ENCODE data around the gene CNFN. TPM values are rescaled to one million over a fixed set of nuclear protein-coding genes. Genes with fewer than 3 reads are reported as not detected.

Gene CNFN
- not detected for total RNA-seq

- Mint-ChIP-seq H3K27me3 (peaks cover 20% of the 10 kb centered on the region), H3K4me3 (no peak within 1 kb of the TSS), H3K36me3 (no peaks in the 10 kb centered on the region), H3K27ac (no peak within 1 kb of the TSS), H3K9me3 (no peaks in the 10 kb centered on the region), H3K4me1 (ENCODE audit: low read depth) (peaks cover 4% of the 10 kb centered on the region)
- intact Hi-C loops (cut with micrococcal nuclease) = no loop called here
- CTCF ChIA-PET = no interaction called here
- POLR2A ChIA-PET = no interaction called here
- DNase-seq = no peak
Measured at GRCh38 chr19:42389899-42390298, at the start of gene CNFN. Gene CNFN (minus strand): TSS chr19:42390297. CDS start chr19:42389037, 1,260 bp downstream.

- Mint-ChIP-seq H3K4me1 (ENCODE audit: low read depth) (peaks cover 18% of the 10 kb centered on the region), H3K27ac (no peak overlapping the region), H3K9me3 (no peaks in the 10 kb centered on the region), H3K36me3 (no peaks in the 10 kb centered on the region), H3K4me3 (no peak overlapping the region), H3K27me3 (no peaks in the 10 kb centered on the region)
- ChIA-PET POLR2A (interaction anchor here (0.6 kb wide), 1 partner anchor 1198 kb away, joined by 4 read pairs; no protein-coding TSS in a partner anchor), CTCF (interaction anchor here (0.7 to 2.5 kb wide), 4 partner anchors 12 to 49 kb away, joined by 3 to 11 read pairs (median 6); no protein-coding TSS in a partner anchor)
- intact Hi-C loops (cut with micrococcal nuclease) = no loop called here
- no peak for DNase-seq
Measured at GRCh38 chr19:42436006-42436405, 45.9 kb upstream of the CNFN start.

GRCh38 chr19:42435316-42435715, 45.2 kb upstream of the CNFN start:
- ChIA-PET POLR2A (no interaction called here), CTCF (interaction anchor here (0.6 to 2.5 kb wide), 5 partner anchors 12 to 49 kb away, joined by 3 to 11 read pairs (median 4); no protein-coding TSS in a partner anchor)
- no peaks in the 10 kb centered on the region for H3K9me3 Mint-ChIP-seq
- DNase-seq = no peak
- no peak overlapping the region for H3K27ac Mint-ChIP-seq
- peaks cover 11% of the 10 kb centered on the region for H3K4me1 Mint-ChIP-seq (ENCODE audit: low read depth)
- no peaks in the 10 kb centered on the region for H3K27me3 Mint-ChIP-seq
- H3K36me3 Mint-ChIP-seq = no peaks in the 10 kb centered on the region
- intact Hi-C loops (cut with micrococcal nuclease) = no loop called here
- H3K4me3 Mint-ChIP-seq = no peak overlapping the region

- Mint-ChIP-seq H3K4me3 (no peak overlapping the region), H3K4me1 (ENCODE audit: low read depth) (peaks cover 9% of the 10 kb centered on the region), H3K9me3 (no peaks in the 10 kb centered on the region), H3K36me3 (no peaks in the 10 kb centered on the region), H3K27me3 (no peaks in the 10 kb centered on the region), H3K27ac (peak overlapping the region; percentile 13)
- ChIA-PET POLR2A (no interaction called here), CTCF (interaction anchor here (0.6 to 4.8 kb wide), 15 partner anchors 8 to 325 kb away, joined by 3 to 43 read pairs (median 5); partner anchors contain the start of genes CEACAM1, CXCL17 and POU2F2)
- DNase-seq = peak; percentile 80
- intact Hi-C loops (cut with micrococcal nuclease) = loop anchor here (1.0 kb wide), 1 partner anchor 13 kb away; no protein-coding TSS in a partner anchor
Measured at GRCh38 chr19:42433503-42434260, 43.6 kb upstream of the CNFN start.

- POLR2A ChIA-PET = no interaction called here
- Mint-ChIP-seq H3K4me1 (ENCODE audit: low read depth) (peaks cover 5% of the 10 kb centered on the region), H3K36me3 (no peaks in the 10 kb centered on the region), H3K9me3 (no peaks in the 10 kb centered on the region), H3K27me3 (no peaks in the 10 kb centered on the region), H3K4me3 (no peak overlapping the region), H3K27ac (no peak overlapping the region)
- intact Hi-C loops (cut with micrococcal nuclease) = no loop called here
- no peak for DNase-seq
- CTCF ChIA-PET = interaction anchor here (0.9 to 4.8 kb wide), 3 partner anchors 9 to 20 kb away, joined by 3 to 43 read pairs (median 9); no protein-coding TSS in a partner anchor
Measured at GRCh38 chr19:42431486-42431885, 41.4 kb upstream of the CNFN start.

GRCh38 chr19:42428676-42429075, 38.6 kb upstream of the CNFN start:
- no peak for DNase-seq
- intact Hi-C loops (cut with micrococcal nuclease) = no loop called here
- Mint-ChIP-seq H3K4me3 (no peak overlapping the region), H3K4me1 (ENCODE audit: low read depth) (peaks cover 10% of the 10 kb centered on the region), H3K9me3 (no peaks in the 10 kb centered on the region), H3K36me3 (no peaks in the 10 kb centered on the region), H3K27me3 (no peaks in the 10 kb centered on the region), H3K27ac (no peak overlapping the region)
- ChIA-PET POLR2A (no interaction called here), CTCF (interaction anchor here (0.9 to 5.2 kb wide), 4 partner anchors 9 to 21 kb away, joined by 4 to 29 read pairs (median 6); no protein-coding TSS in a partner anchor)

- no peak for DNase-seq
- H3K27me3 Mint-ChIP-seq = no peaks in the 10 kb centered on the region
- no peak within 1 kb of the TSS for H3K4me3 Mint-ChIP-seq
- intact Hi-C loops (cut with micrococcal nuclease) = no loop called here
- POLR2A ChIA-PET = no interaction called here
- no peaks in the 10 kb centered on the region for H3K9me3 Mint-ChIP-seq
- H3K36me3 Mint-ChIP-seq = no peaks in the 10 kb centered on the region
- H3K27ac Mint-ChIP-seq = no peak within 1 kb of the TSS
- CTCF ChIA-PET = interaction anchor here (1.8 to 5.2 kb wide), 3 partner anchors 11 to 13 kb away, joined by 6 to 40 read pairs (median 29); no protein-coding TSS in a partner anchor
- peaks cover 11% of the 10 kb centered on the region for H3K4me1 Mint-ChIP-seq (ENCODE audit: low read depth)
Measured at GRCh38 chr19:42427313-42427712, 37.2 kb upstream of the CNFN start, which contains the start of gene LIPE. Gene LIPE (minus strand): TSS chr19:42427388. CDS start chr19:42427149, 239 bp downstream.

GRCh38 chr19:42426643-42427042, 36.5 kb upstream of the CNFN start:
- DNase-seq = no peak
- ChIA-PET POLR2A (no interaction called here), CTCF (interaction anchor here (4.2 to 5.2 kb wide), 2 partner anchors 12 to 14 kb away, joined by 29 to 40 read pairs; no protein-coding TSS in a partner anchor)
- Mint-ChIP-seq H3K27ac (no peak overlapping the region), H3K4me3 (no peak overlapping the region), H3K9me3 (no peaks in the 10 kb centered on the region), H3K27me3 (no peaks in the 10 kb centered on the region), H3K4me1 (ENCODE audit: low read depth) (peaks cover 17% of the 10 kb centered on the region), H3K36me3 (no peaks in the 10 kb centered on the region)
- intact Hi-C loops (cut with micrococcal nuclease) = no loop called here

- CTCF ChIA-PET = interaction anchor here (1.4 to 5.2 kb wide), 3 partner anchors 9 to 16 kb away, joined by 5 to 40 read pairs (median 29); no protein-coding TSS in a partner anchor
- intact Hi-C loops (cut with micrococcal nuclease) = loop anchor here (5.0 kb wide), 2 partner anchors 122 to 292 kb away; partner anchors contain the start of genes PAFAH1B3, POU2F2 and PRR19
- no peak for DNase-seq
- Mint-ChIP-seq H3K9me3 (no peaks in the 10 kb centered on the region), H3K27me3 (no peaks in the 10 kb centered on the region), H3K27ac (no peak overlapping the region), H3K4me1 (ENCODE audit: low read depth) (peaks cover 36% of the 10 kb centered on the region), H3K4me3 (no peak overlapping the region), H3K36me3 (no peaks in the 10 kb centered on the region)
- POLR2A ChIA-PET = no interaction called here
Measured at GRCh38 chr19:42424712-42425131, 34.6 kb upstream of the CNFN start.

- Mint-ChIP-seq H3K36me3 (no peaks in the 10 kb centered on the region), H3K27ac (peak overlapping the region; percentile 87), H3K27me3 (no peaks in the 10 kb centered on the region), H3K9me3 (no peaks in the 10 kb centered on the region), H3K4me1 (ENCODE audit: low read depth) (peaks cover 37% of the 10 kb centered on the region), H3K4me3 (no peak overlapping the region)
- ChIA-PET CTCF (interaction anchor here (1.4 to 5.2 kb wide), 5 partner anchors 9 to 16 kb away, joined by 3 to 40 read pairs (median 5); no protein-coding TSS in a partner anchor), POLR2A (no interaction called here)
- no peak for DNase-seq
- intact Hi-C loops (cut with micrococcal nuclease) = loop anchor here (5.0 kb wide), 2 partner anchors 122 to 292 kb away; partner anchors contain the start of genes PAFAH1B3, POU2F2 and PRR19
Measured at GRCh38 chr19:42424345-42424707, 34.2 kb upstream of the CNFN start.

GRCh38 chr19:42423462-42424344, 33.6 kb upstream of the CNFN start:
- H3K9me3 Mint-ChIP-seq = no peaks in the 10 kb centered on the region
- peak; percentile 97 for DNase-seq
- H3K4me3 Mint-ChIP-seq = peak overlapping the region; percentile 92
- peak overlapping the region; percentile 87 for H3K27ac Mint-ChIP-seq
- no peaks in the 10 kb centered on the region for H3K27me3 Mint-ChIP-seq
- no peaks in the 10 kb centered on the region for H3K36me3 Mint-ChIP-seq
- CTCF ChIA-PET = interaction anchor here (1.0 to 5.2 kb wide), 11 partner anchors 10 to 291 kb away, joined by 3 to 40 read pairs (median 5); partner anchors contain the start of genes CEACAM1 and POU2F2
- intact Hi-C loops (cut with micrococcal nuclease) = loop anchor here (1.0 to 5.0 kb wide), 5 partner anchors 17 to 291 kb away; partner anchors contain the start of genes MEGF8, PAFAH1B3, POU2F2 and PRR19
- peaks cover 37% of the 10 kb centered on the region for H3K4me1 Mint-ChIP-seq (ENCODE audit: low read depth)
- POLR2A ChIA-PET = interaction anchor here (0.7 to 1.4 kb wide), 2 partner anchors 27 kb away, joined by 3 to 6 read pairs; no protein-coding TSS in a partner anchor
